HG02588 (cell line): ENCODE results near the gene TPTE.
"Not testable (repeated sequence)": the region's sequence is repeated elsewhere in the genome, so short reads cannot be mapped to it uniquely, and the experiment has no call there.

ENCODE experiments used
- ATAC-seq: cut with Tn5 transposase; IDR thresholded peaks from one replicate; pipeline ENCODE4 v1.9.1; 2021; ENCODE audit warnings: mild to moderate bottlenecking, moderate library complexity; ENCODE audit not compliant: unreplicated experiment

TPTE gene

GRCh38 chr21:10616535-10616934 lies 95.2 kb downstream of the TPTE start:
- ATAC-seq = no peak

GRCh38 chr21:10617133-10617752 lies 95.9 kb downstream of the TPTE start:
- ATAC-seq = not testable (repeated sequence)

GRCh38 chr21:10627316-10627863 lies 106.0 kb downstream of the TPTE start:
- no peak for ATAC-seq

GRCh38 chr21:10629239-10629638 lies 107.9 kb downstream of the TPTE start:
- ATAC-seq = not testable (repeated sequence)

GRCh38 chr21:10630829-10631228 lies 109.4 kb downstream of the TPTE start:
- ATAC-seq = not testable (repeated sequence)

- not testable (repeated sequence) for ATAC-seq
Observed at GRCh38 chr21:10631316-10631715, 109.9 kb downstream of the TPTE start.

GRCh38 chr21:10638144-10638543 lies 116.8 kb downstream of the TPTE start:
- ATAC-seq = not testable (repeated sequence)

GRCh38 chr21:10639123-10639522 lies 117.7 kb downstream of the TPTE start:
- no peak for ATAC-seq

GRCh38 chr21:10639746-10640145 lies 118.4 kb downstream of the TPTE start:
- ATAC-seq = not testable (repeated sequence)

GRCh38 chr21:10640446-10640845 lies 119.1 kb downstream of the TPTE start:
- no peak for ATAC-seq

GRCh38 chr21:10641107-10641506 lies 119.7 kb downstream of the TPTE start:
- ATAC-seq = no peak

- ATAC-seq = not testable (repeated sequence)
Observed at GRCh38 chr21:10645667-10646066, 124.3 kb downstream of the TPTE start.

- ATAC-seq = not testable (repeated sequence)
Observed at GRCh38 chr21:10649350-10650149, 128.2 kb downstream of the TPTE start.

- not testable (repeated sequence) for ATAC-seq
Observed at GRCh38 chr21:10650297-10650696, 128.9 kb downstream of the TPTE start.
